ENCODE data around the gene GPATCH1. TPM values are rescaled to one million over a fixed set of nuclear protein-coding genes. Genes with fewer than 3 reads are reported as not detected.

Gene GPATCH1
- total and polyA plus RNA-seq, 2 of the 13 experiments (the other 11 are each of a cell fraction or from before 2014, with no cell fraction given): 6.8 to 6.9 TPM

- TF ChIP-seq STAT6 (CRISPR knock-in tag; IDR thresholded peaks at IDR 0.05; ENCODE audit: borderline replicate concordance) (peak; percentile 82; the same call in 1 of the 2 replicates), NAIF1 (CRISPR knock-in tag; IDR thresholded peaks at IDR 0.05; ENCODE audit: borderline replicate concordance) (peak; percentile 65; the same call in 1 of the 2 replicates), KLF12 (CRISPR knock-in tag; IDR thresholded peaks at IDR 0.05; ENCODE audit: borderline replicate concordance) (peak; percentile 91; the same call in 1 of the 2 replicates), PBX2 (CRISPR knock-in tag; IDR thresholded peaks at IDR 0.05) (no peak), DR1 (CRISPR knock-in tag; IDR thresholded peaks at IDR 0.05) (peak; percentile 78; the same call in 1 of the 2 replicates), THYN1 (CRISPR knock-in tag; IDR thresholded peaks at IDR 0.05; ENCODE audit: borderline replicate concordance, low read depth) (no peak), HCFC1 (IDR thresholded peaks at IDR 0.05; ENCODE audit: low read depth, low read length) (peak; percentile 35; the same call in 1 of the 2 replicates), RFXANK (CRISPR knock-in tag; IDR thresholded peaks at IDR 0.05) (no peak), PAXIP1 (CRISPR knock-in tag; conservative IDR thresholded peaks at IDR 0.05) (peak; percentile 54; the same call in 1 of the 2 replicates), CENPBD1 (CRISPR knock-in tag; IDR thresholded peaks at IDR 0.05; ENCODE audit: borderline replicate concordance, low read depth) (no peak), MED13 (CRISPR knock-in tag; IDR thresholded peaks at IDR 0.05) (peak; percentile 60; the same call in 1 of the 2 replicates), POLR2A (IDR thresholded peaks at IDR 0.05; ENCODE audit: insufficient read depth in 1 of 2, low read depth in 2 of 2, low read length in 2 of 2) (peak; percentile 65 to 77), SAFB2 (CRISPR knock-in tag; IDR thresholded peaks at IDR 0.05; ENCODE audit: borderline replicate concordance, low read depth) (peak; percentile 29; the same call in 1 of the 2 replicates), ZNF770 (CRISPR knock-in tag; IDR thresholded peaks at IDR 0.05) (peak; percentile 57), ZNF441 (CRISPR knock-in tag; IDR thresholded peaks at IDR 0.05; ENCODE audit: borderline replicate concordance) (no peak), ZNF552 (CRISPR knock-in tag; IDR thresholded peaks at IDR 0.05; ENCODE audit: borderline replicate concordance) (peak; percentile 56; the same call in 1 of the 2 replicates), HMGA1 (CRISPR knock-in tag; conservative IDR thresholded peaks at IDR 0.05) (no peak)
These were observed at the start of gene GPATCH1 (continued) for GRCh38 chr19:33080761-33081681.
